HG03025 (cell line): ENCODE measurements around the gene CADPS2.

Source experiments
- ATAC-seq: cut with Tn5 transposase; IDR thresholded peaks from one replicate; pipeline ENCODE4 v1.9.1; 2021; ENCODE audit warnings: mild to moderate bottlenecking, moderate library complexity; ENCODE audit not compliant: unreplicated experiment, low FRiP score

CADPS2 gene

GRCh38 chr7:122790132-122790531 lies 96.1 kb downstream of the CADPS2 start:
- ATAC-seq, result no peak

- ATAC-seq, result no peak
Observed at GRCh38 chr7:122789156-122789555, 97.1 kb downstream of the CADPS2 start.

GRCh38 chr7:122770686-122771335 lies 115.4 kb downstream of the CADPS2 start:
- no peak for ATAC-seq

- ATAC-seq, result no peak
Observed at GRCh38 chr7:122768827-122769226, 117.4 kb downstream of the CADPS2 start.

- ATAC-seq, result no peak
Observed at GRCh38 chr7:122767339-122767738, 118.9 kb downstream of the CADPS2 start.

GRCh38 chr7:122766593-122766992 lies 119.7 kb downstream of the CADPS2 start:
- ATAC-seq, result no peak

GRCh38 chr7:122764902-122765301 lies 121.4 kb downstream of the CADPS2 start:
- no peak for ATAC-seq

- no peak for ATAC-seq
Observed at GRCh38 chr7:122764020-122764419, 122.2 kb downstream of the CADPS2 start.

GRCh38 chr7:122762071-122762470 lies 124.2 kb downstream of the CADPS2 start:
- no peak for ATAC-seq

- no peak for ATAC-seq
Observed at GRCh38 chr7:122758501-122758900, 127.8 kb downstream of the CADPS2 start.

GRCh38 chr7:122756860-122757259 lies 129.4 kb downstream of the CADPS2 start:
- no peak for ATAC-seq

- no peak for ATAC-seq
Observed at GRCh38 chr7:122755696-122756095, 130.6 kb downstream of the CADPS2 start.

- no peak for ATAC-seq
Observed at GRCh38 chr7:122752583-122752982, 133.7 kb downstream of the CADPS2 start.

- ATAC-seq, result no peak
Observed at GRCh38 chr7:122750389-122750788, 135.9 kb downstream of the CADPS2 start.

- ATAC-seq, result no peak
Observed at GRCh38 chr7:122748195-122748594, 138.1 kb downstream of the CADPS2 start.

GRCh38 chr7:122746948-122747347 lies 139.3 kb downstream of the CADPS2 start:
- ATAC-seq, result no peak

GRCh38 chr7:122743211-122743610 lies 143.0 kb downstream of the CADPS2 start:
- no peak for ATAC-seq

- ATAC-seq, result no peak
Observed at GRCh38 chr7:122738947-122739346, 147.3 kb downstream of the CADPS2 start.

GRCh38 chr7:122736183-122736582 lies 150.1 kb downstream of the CADPS2 start:
- ATAC-seq, result no peak

- ATAC-seq, result no peak
Observed at GRCh38 chr7:122727759-122728158, 158.5 kb downstream of the CADPS2 start.

GRCh38 chr7:122727354-122727753 lies 158.9 kb downstream of the CADPS2 start:
- no peak for ATAC-seq

GRCh38 chr7:122726881-122727280 lies 159.4 kb downstream of the CADPS2 start:
- ATAC-seq, result no peak

- no peak for ATAC-seq
Observed at GRCh38 chr7:122724366-122724765, 161.9 kb downstream of the CADPS2 start.
